ENCODE data around the gene RUFY2.

DNA sequence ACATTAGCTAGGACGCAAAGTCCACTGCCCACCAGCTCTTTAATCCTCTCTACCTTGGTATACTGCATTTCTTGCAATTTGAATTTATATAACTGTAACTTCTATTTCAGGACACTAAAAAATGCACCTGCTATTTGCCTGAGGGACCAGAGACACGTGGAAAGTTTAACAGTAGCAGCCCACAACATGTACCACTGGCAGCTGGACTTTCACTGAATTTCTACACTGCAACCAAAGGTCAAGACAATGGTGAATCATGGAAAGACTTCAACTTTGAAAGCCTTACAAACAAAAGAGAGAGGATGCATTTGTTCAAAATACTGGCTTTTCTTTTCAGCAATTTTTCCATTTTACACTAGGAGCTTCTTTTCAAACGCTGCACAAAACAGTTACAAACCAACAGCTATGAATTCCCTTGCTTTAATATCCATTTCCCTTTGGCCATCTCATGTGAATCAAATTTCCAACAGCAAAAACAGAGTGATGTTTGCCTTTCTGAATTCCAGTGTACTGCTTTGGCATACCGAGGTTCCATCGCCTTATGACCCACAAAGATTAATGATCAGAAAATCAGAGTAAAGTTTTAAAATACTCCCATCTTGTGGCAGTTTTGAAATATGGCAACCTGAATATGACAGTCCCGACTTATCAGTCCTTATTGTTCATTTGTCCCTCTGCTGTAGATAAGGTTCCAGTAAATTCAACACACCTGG lies 105.1 kb downstream of the RUFY2 start:
- TF ChIP-seq, protein P1, sequence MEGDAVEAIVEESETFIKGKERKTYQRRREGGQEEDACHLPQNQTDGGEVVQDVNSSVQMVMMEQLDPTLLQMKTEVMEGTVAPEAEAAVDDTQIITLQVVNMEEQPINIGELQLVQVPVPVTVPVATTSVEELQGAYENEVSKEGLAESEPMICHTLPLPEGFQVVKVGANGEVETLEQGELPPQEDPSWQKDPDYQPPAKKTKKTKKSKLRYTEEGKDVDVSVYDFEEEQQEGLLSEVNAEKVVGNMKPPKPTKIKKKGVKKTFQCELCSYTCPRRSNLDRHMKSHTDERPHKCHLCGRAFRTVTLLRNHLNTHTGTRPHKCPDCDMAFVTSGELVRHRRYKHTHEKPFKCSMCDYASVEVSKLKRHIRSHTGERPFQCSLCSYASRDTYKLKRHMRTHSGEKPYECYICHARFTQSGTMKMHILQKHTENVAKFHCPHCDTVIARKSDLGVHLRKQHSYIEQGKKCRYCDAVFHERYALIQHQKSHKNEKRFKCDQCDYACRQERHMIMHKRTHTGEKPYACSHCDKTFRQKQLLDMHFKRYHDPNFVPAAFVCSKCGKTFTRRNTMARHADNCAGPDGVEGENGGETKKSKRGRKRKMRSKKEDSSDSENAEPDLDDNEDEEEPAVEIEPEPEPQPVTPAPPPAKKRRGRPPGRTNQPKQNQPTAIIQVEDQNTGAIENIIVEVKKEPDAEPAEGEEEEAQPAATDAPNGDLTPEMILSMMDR (conservative IDR thresholded peaks at IDR 0.05): peak; percentile 81
- TF ChIP-seq EZH2 (IDR thresholded peaks at IDR 0.05; ENCODE audit: low read depth): no peak

Measured in PC-9 (cell line).